ENCODE results near the gene DPP10. TPM values are rescaled to one million over a fixed set of nuclear protein-coding genes. Genes with fewer than 3 reads are reported as not detected.

The DPP10 gene
- total RNA-seq, 1 donor from 2014 or later: 1.1 TPM

DNA sequence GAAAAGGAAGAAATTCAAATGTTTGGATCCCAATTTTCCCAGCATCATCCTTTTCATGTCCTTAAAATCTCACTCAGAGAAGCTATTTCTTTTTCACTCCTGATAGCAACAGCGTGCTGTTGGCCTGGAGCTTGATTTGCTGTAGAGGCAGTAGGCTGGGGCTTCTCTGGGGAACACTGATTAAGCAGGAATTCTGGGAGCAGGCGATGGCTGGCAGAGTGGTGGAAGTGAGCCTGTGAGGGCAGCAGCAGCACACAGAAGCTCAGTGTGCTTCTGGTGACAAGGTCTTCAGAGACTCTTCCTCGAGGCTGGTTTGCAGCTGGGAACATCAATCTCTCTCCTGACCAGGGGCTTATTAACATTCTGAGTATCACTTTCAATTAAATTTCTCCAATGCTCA is 284.6 kb downstream of the DPP10 start:
- H3K4me2 ChIP-seq (ENCODE audit: low read length): no peak overlapping the region
- H3K4me3 ChIP-seq (ENCODE audit: insufficient read depth, low read depth, low read length): no peak overlapping the region
- Mint-ChIP-seq H3K27ac (ENCODE audit: unreplicated experiment) (no peak overlapping the region), H3K36me3 (ENCODE audit: low read depth, unreplicated experiment) (no peaks in the 10 kb centered on the region), H3K9me3 (ENCODE audit: unreplicated experiment) (no peaks in the 10 kb centered on the region), H3K27me3 (ENCODE audit: low read depth, unreplicated experiment) (peaks cover 2% of the 10 kb centered on the region), H3K4me1 (ENCODE audit: low read depth, unreplicated experiment) (no peaks in the 10 kb centered on the region), H3K4me3 (ENCODE audit: unreplicated experiment) (no peak overlapping the region)
- no peaks in the 10 kb centered on the region for H3K4me1 ChIP-seq (ENCODE audit: insufficient read depth, low read length)
- no peaks in the 10 kb centered on the region for H3K27me3 ChIP-seq (ENCODE audit: insufficient read depth, low read length)
- no peaks in the 10 kb centered on the region for H3K79me2 ChIP-seq (ENCODE audit: insufficient read depth, low read length)
- H2AFZ ChIP-seq (ENCODE audit: low read depth, low read length): no peak overlapping the region
- H3K27ac ChIP-seq (ENCODE audit: low read depth, low read length): no peak overlapping the region
- no peak overlapping the region for H3K9ac ChIP-seq (ENCODE audit: low read length)
- no peaks in the 10 kb centered on the region for H3K9me3 ChIP-seq (ENCODE audit: insufficient read depth, low read depth, low read length)
- H3K36me3 ChIP-seq (ENCODE audit: insufficient read depth, low read length): no peaks in the 10 kb centered on the region
- H4K20me1 ChIP-seq (ENCODE audit: insufficient read depth, low read length): no peaks in the 10 kb centered on the region
- FAIRE-seq (no peak), DNase-seq (ENCODE audit: low read depth) (no peak)
- TF ChIP-seq EZH2 (IDR thresholded peaks at IDR 0.05; ENCODE audit: insufficient read depth, low read length): no peak
- TF ChIP-seq, protein P1, sequence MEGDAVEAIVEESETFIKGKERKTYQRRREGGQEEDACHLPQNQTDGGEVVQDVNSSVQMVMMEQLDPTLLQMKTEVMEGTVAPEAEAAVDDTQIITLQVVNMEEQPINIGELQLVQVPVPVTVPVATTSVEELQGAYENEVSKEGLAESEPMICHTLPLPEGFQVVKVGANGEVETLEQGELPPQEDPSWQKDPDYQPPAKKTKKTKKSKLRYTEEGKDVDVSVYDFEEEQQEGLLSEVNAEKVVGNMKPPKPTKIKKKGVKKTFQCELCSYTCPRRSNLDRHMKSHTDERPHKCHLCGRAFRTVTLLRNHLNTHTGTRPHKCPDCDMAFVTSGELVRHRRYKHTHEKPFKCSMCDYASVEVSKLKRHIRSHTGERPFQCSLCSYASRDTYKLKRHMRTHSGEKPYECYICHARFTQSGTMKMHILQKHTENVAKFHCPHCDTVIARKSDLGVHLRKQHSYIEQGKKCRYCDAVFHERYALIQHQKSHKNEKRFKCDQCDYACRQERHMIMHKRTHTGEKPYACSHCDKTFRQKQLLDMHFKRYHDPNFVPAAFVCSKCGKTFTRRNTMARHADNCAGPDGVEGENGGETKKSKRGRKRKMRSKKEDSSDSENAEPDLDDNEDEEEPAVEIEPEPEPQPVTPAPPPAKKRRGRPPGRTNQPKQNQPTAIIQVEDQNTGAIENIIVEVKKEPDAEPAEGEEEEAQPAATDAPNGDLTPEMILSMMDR (IDR thresholded peaks at IDR 0.05; ENCODE audit: insufficient read depth, low read depth, low read length): no peak

DNA sequence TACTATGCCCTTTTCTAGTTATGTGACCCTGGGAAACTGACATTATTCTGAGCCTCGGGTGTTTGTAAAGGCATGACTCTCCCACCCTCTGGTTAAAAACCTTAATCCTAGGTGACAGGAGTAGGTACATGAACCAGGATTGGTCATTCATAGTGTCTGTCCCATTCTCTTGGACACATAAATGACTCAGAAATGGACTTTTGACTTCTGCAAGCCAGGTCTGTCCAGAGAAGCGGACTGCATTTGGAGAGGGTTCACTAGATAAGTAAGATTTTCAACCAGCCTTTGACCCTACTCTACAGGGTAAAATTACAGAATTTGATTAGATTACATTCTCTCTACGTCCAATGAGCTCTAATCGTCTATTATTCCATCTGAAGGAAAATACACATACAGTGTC is 285.9 kb downstream of the DPP10 start:
- H3K4me1 ChIP-seq (ENCODE audit: insufficient read depth, low read length): no peaks in the 10 kb centered on the region
- H4K20me1 ChIP-seq (ENCODE audit: insufficient read depth, low read length): no peaks in the 10 kb centered on the region
- Mint-ChIP-seq H3K9me3 (ENCODE audit: unreplicated experiment) (no peaks in the 10 kb centered on the region), H3K4me1 (ENCODE audit: low read depth, unreplicated experiment) (no peaks in the 10 kb centered on the region), H3K4me3 (ENCODE audit: unreplicated experiment) (no peak overlapping the region), H3K27ac (ENCODE audit: unreplicated experiment) (no peak overlapping the region), H3K27me3 (ENCODE audit: low read depth, unreplicated experiment) (peaks cover 2% of the 10 kb centered on the region), H3K36me3 (ENCODE audit: low read depth, unreplicated experiment) (no peaks in the 10 kb centered on the region)
- H3K27me3 ChIP-seq (ENCODE audit: insufficient read depth, low read length): no peaks in the 10 kb centered on the region
- no peak overlapping the region for H3K4me3 ChIP-seq (ENCODE audit: insufficient read depth, low read depth, low read length)
- H3K36me3 ChIP-seq (ENCODE audit: insufficient read depth, low read length): no peaks in the 10 kb centered on the region
- FAIRE-seq (no peak), DNase-seq (ENCODE audit: low read depth) (no peak)
- H3K9ac ChIP-seq (ENCODE audit: low read length): no peak overlapping the region
- no peaks in the 10 kb centered on the region for H3K79me2 ChIP-seq (ENCODE audit: insufficient read depth, low read length)
- H3K4me2 ChIP-seq (ENCODE audit: low read length): no peak overlapping the region
- H3K9me3 ChIP-seq (ENCODE audit: insufficient read depth, low read depth, low read length): no peaks in the 10 kb centered on the region
- no peak for TF ChIP-seq EZH2 (IDR thresholded peaks at IDR 0.05; ENCODE audit: insufficient read depth, low read length)
- TF ChIP-seq, protein P1 (IDR thresholded peaks at IDR 0.05; ENCODE audit: insufficient read depth, low read depth, low read length): no peak
- H3K27ac ChIP-seq (ENCODE audit: low read depth, low read length): no peak overlapping the region
- H2AFZ ChIP-seq (ENCODE audit: low read depth, low read length): no peak overlapping the region

DNA sequence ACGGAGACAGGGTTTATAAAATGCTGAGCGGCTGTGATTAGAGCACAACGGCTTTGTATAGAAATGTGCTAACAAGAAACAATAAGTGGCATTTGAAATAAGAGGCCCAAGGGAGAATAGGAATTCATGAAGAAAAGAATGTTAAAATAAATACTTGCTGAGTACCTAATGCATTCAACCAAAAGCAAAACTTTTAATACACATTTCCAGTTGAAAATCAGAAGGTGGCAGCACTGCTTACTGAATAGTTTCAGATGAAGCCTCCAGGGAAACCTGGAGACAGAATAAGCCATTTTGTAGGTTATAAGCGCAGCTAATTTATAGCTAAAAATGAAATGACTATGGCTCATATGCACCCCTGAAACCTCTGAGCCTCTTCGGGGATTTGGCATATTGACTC is 286.6 kb downstream of the DPP10 start:
- no peaks in the 10 kb centered on the region for H3K4me1 ChIP-seq (ENCODE audit: insufficient read depth, low read length)
- no peak overlapping the region for H3K4me3 Mint-ChIP-seq (ENCODE audit: unreplicated experiment)

More for the DNA sequence above, 286.6 kb downstream of the DPP10 start:
- Histone ChIP-seq H3K79me2 (ENCODE audit: insufficient read depth, low read length) (no peaks in the 10 kb centered on the region), H3K9me3 (ENCODE audit: insufficient read depth, low read depth, low read length) (no peaks in the 10 kb centered on the region), H3K27ac (ENCODE audit: low read depth, low read length) (no peak overlapping the region), H3K4me3 (ENCODE audit: insufficient read depth, low read depth, low read length) (no peak overlapping the region), H3K9ac (ENCODE audit: low read length) (no peak overlapping the region), H4K20me1 (ENCODE audit: insufficient read depth, low read length) (no peaks in the 10 kb centered on the region), H2AFZ (ENCODE audit: low read depth, low read length) (no peak overlapping the region), H3K4me2 (ENCODE audit: low read length) (no peak overlapping the region), H3K27me3 (ENCODE audit: insufficient read depth, low read length) (no peaks in the 10 kb centered on the region), H3K36me3 (ENCODE audit: insufficient read depth, low read length) (no peaks in the 10 kb centered on the region)
- Mint-ChIP-seq H3K36me3 (ENCODE audit: low read depth, unreplicated experiment) (no peaks in the 10 kb centered on the region), H3K27ac (ENCODE audit: unreplicated experiment) (no peak overlapping the region), H3K9me3 (ENCODE audit: unreplicated experiment) (no peaks in the 10 kb centered on the region), H3K4me1 (ENCODE audit: low read depth, unreplicated experiment) (no peaks in the 10 kb centered on the region), H3K27me3 (ENCODE audit: low read depth, unreplicated experiment) (peaks cover 2% of the 10 kb centered on the region)
- DNase-seq (ENCODE audit: low read depth) (no peak), FAIRE-seq (no peak)
- TF ChIP-seq EZH2 (IDR thresholded peaks at IDR 0.05; ENCODE audit: insufficient read depth, low read length): no peak
- TF ChIP-seq, protein P1 (IDR thresholded peaks at IDR 0.05; ENCODE audit: insufficient read depth, low read depth, low read length): no peak
